ENCODE data around the gene CMIP. TPM values are rescaled to one million over a fixed set of nuclear protein-coding genes. Genes with fewer than 3 reads are reported as not detected.

Gene CMIP
- total and polyA plus RNA-seq, 10 of the 15 experiments (the other 5 are each of a cell fraction or from before 2014, with no cell fraction given): 1.2 to 43.2 (median 4.4) TPM

DNA sequence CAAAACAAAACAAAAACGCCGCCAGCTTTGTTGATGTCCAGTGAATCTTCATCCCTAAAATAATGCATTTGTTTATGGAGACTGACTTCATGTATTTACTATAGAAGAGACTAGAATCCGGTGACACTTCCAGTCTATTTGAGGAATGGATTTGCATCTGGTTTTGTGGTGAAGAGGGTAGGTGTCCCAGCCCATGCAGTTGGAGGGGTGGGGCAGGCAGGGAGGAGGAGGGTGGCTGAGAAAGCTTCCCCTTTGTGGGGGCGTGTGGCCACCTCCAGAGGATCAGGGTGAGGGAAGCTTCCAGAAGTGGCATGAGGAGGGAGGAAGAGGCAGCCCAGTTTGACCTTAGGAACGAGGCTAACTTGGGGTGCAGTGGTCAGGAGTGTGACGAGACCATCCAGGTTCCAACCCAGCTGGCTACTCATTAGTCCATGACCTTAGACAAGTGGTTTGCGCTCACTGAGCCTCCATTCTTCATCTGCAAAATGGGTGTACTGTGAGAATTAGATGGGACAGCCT, 69.5 kb downstream of the CMIP start (continued):
- TF ChIP-seq EP300 (IDR thresholded peaks at IDR 0.05; ENCODE audit: borderline replicate concordance in 1 of 2, control insufficient read depth in 1 of 2, low read depth in 2 of 2, low read length in 2 of 2) (peak in 1 of 2 experiments; percentile 37; a peak in 1 of 4 replicates), HDAC6 (IDR thresholded peaks at IDR 0.05; ENCODE audit: unreplicated experiment) (no peak), NR2F1 (conservative IDR thresholded peaks at IDR 0.05) (peak; percentile 25; the same call in 1 of the 2 replicates), ESRRA (IDR thresholded peaks at IDR 0.05; ENCODE audit: low read length) (no peak), ZNF622 (IDR thresholded peaks at IDR 0.05) (no peak), MEF2A (IDR thresholded peaks at IDR 0.05; ENCODE audit: insufficient read depth, low read depth, low read length) (peak; percentile 84), SREBF2 (IDR thresholded peaks at IDR 0.05; ENCODE audit: low read length) (no peak), TBL1XR1 (IDR thresholded peaks at IDR 0.05; ENCODE audit: low read depth, low read length) (peak; percentile 68; the same call in 1 of the 2 replicates), BRCA1 (IDR thresholded peaks at IDR 0.05; ENCODE audit: low read depth, low read length) (no peak), JUND (IDR thresholded peaks at IDR 0.05; ENCODE audit: low read depth, low read length) (no peak), KDM1A (IDR thresholded peaks at IDR 0.05; ENCODE audit: borderline replicate concordance) (no peak), ZSCAN29 (IDR thresholded peaks at IDR 0.05) (no peak), NFYB (IDR thresholded peaks at IDR 0.05; ENCODE audit: insufficient read depth, low read depth, low read length) (no peak), RBBP5 (conservative IDR thresholded peaks at IDR 0.05) (no peak), BCL3 (IDR thresholded peaks at IDR 0.05; ENCODE audit: borderline replicate concordance, insufficient read depth, low read depth, low read length, poor library complexity, severe bottlenecking) (no peak), HCFC1 (IDR thresholded peaks at IDR 0.05; ENCODE audit: low read length) (no peak), MTA2 (IDR thresholded peaks at IDR 0.05; ENCODE audit: low read depth) (peak; percentile 39; the same call in 1 of the 2 replicates), ETV6 (conservative IDR thresholded peaks at IDR 0.05 in 1 of 2, IDR thresholded peaks at IDR 0.05 in 1 of 2; ENCODE audit: borderline replicate concordance in 1 of 2, low read depth in 1 of 2) (no peak), RUNX3 (IDR thresholded peaks at IDR 0.05; ENCODE audit: low read length) (peak; percentile 96), NBN (IDR thresholded peaks at IDR 0.05) (0 out of 2 replicates have a peak, but pooled peaks have one; percentile 14), WRNIP1 (IDR thresholded peaks at IDR 0.05; ENCODE audit: borderline replicate concordance, low read depth, low read length) (0 out of 2 replicates have a peak, but pooled peaks have one; percentile 63), IKZF1 (conservative IDR thresholded peaks at IDR 0.05) (peak; percentile 86), PAX5 (IDR thresholded peaks at IDR 0.05; ENCODE audit: borderline replicate concordance, low read depth, low read length) (0 out of 2 replicates have a peak, but pooled peaks have one; percentile 35), ZNF24 (IDR thresholded peaks at IDR 0.05) (no peak), KLF5 (IDR thresholded peaks at IDR 0.05; ENCODE audit: partially characterized antibody) (no peak)
- TF ChIP-seq, protein P1, sequence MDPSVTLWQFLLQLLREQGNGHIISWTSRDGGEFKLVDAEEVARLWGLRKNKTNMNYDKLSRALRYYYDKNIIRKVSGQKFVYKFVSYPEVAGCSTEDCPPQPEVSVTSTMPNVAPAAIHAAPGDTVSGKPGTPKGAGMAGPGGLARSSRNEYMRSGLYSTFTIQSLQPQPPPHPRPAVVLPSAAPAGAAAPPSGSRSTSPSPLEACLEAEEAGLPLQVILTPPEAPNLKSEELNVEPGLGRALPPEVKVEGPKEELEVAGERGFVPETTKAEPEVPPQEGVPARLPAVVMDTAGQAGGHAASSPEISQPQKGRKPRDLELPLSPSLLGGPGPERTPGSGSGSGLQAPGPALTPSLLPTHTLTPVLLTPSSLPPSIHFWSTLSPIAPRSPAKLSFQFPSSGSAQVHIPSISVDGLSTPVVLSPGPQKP (IDR thresholded peaks at IDR 0.05; ENCODE audit: low read depth, low read length): no peak
- TF ChIP-seq, protein P2, sequence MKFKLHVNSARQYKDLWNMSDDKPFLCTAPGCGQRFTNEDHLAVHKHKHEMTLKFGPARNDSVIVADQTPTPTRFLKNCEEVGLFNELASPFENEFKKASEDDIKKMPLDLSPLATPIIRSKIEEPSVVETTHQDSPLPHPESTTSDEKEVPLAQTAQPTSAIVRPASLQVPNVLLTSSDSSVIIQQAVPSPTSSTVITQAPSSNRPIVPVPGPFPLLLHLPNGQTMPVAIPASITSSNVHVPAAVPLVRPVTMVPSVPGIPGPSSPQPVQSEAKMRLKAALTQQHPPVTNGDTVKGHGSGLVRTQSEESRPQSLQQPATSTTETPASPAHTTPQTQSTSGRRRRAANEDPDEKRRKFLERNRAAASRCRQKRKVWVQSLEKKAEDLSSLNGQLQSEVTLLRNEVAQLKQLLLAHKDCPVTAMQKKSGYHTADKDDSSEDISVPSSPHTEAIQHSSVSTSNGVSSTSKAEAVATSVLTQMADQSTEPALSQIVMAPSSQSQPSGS (IDR thresholded peaks at IDR 0.05; ENCODE audit: low read length): peak; percentile 55; the same call in 1 of the 2 replicates
- TF ChIP-seq, protein P3, sequence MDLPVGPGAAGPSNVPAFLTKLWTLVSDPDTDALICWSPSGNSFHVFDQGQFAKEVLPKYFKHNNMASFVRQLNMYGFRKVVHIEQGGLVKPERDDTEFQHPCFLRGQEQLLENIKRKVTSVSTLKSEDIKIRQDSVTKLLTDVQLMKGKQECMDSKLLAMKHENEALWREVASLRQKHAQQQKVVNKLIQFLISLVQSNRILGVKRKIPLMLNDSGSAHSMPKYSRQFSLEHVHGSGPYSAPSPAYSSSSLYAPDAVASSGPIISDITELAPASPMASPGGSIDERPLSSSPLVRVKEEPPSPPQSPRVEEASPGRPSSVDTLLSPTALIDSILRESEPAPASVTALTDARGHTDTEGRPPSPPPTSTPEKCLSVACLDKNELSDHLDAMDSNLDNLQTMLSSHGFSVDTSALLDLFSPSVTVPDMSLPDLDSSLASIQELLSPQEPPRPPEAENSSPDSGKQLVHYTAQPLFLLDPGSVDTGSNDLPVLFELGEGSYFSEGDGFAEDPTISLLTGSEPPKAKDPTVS (IDR thresholded peaks at IDR 0.05; ENCODE audit: low read depth, low read length): 0 out of 2 replicates have a peak, but pooled peaks have one; percentile 65

Data from GM12878 (cell line).